Measurements from ENCODE around the gene WSB1.

Gene WSB1

GRCh38 chr17:27290916-27291598 lies 2.9 kb upstream of the WSB1 start:
- Mint-ChIP-seq H3K9me3 (no peaks in the 10 kb centered on the region), H3K27ac (peak overlapping the region; percentile 37 to 77 (median 72)), H3K4me1 (peaks cover 24% of the 10 kb centered on the region), H3K27me3 (ENCODE audit: low read depth) (no peaks in the 10 kb centered on the region), H3K36me3 (ENCODE audit: low read depth) (peaks cover 7% of the 10 kb centered on the region), H3K4me3 (peak overlapping the region; percentile 10 to 71 (median 19))
- TF ChIP-seq, protein P1, sequence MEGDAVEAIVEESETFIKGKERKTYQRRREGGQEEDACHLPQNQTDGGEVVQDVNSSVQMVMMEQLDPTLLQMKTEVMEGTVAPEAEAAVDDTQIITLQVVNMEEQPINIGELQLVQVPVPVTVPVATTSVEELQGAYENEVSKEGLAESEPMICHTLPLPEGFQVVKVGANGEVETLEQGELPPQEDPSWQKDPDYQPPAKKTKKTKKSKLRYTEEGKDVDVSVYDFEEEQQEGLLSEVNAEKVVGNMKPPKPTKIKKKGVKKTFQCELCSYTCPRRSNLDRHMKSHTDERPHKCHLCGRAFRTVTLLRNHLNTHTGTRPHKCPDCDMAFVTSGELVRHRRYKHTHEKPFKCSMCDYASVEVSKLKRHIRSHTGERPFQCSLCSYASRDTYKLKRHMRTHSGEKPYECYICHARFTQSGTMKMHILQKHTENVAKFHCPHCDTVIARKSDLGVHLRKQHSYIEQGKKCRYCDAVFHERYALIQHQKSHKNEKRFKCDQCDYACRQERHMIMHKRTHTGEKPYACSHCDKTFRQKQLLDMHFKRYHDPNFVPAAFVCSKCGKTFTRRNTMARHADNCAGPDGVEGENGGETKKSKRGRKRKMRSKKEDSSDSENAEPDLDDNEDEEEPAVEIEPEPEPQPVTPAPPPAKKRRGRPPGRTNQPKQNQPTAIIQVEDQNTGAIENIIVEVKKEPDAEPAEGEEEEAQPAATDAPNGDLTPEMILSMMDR (IDR thresholded peaks at IDR 0.05; ENCODE audit: unreplicated experiment in 3 of 3), result no peak

DNA sequence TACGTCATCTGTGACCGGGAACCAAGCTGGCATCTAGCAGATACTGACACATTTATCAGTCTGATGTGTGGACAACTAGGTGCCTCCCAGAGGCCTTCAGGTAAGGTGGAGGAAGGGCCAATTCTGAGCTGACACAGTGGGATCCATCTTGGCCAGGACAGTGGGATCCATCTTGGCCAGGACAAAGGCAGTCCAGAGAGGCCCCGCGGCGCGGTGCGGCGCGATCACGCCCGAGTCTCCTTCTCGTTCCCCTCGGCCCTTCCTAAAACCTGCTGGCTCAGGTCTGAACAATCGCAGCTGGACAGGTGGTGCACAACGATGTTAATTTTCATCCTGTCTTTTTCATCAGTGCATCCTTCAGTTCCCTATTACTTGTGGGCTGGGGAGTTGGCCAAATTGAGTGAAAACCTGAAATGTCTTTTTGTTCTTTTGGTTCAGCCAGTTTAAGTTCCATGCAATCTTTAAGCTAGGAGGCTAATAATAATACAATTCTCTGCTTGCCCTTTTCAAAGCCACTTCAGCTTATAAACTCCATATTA lies 486 bp upstream of the WSB1 start:
- TF ChIP-seq, protein P1 (IDR thresholded peaks at IDR 0.05; ENCODE audit: unreplicated experiment in 3 of 3), result no peak
- H3K9me3 Mint-ChIP-seq, result no peaks in the 10 kb centered on the region
- no peaks in the 10 kb centered on the region for H3K27me3 Mint-ChIP-seq (ENCODE audit: low read depth)
- peak overlapping the region; percentile 98 to 100 (median 99) for H3K27ac Mint-ChIP-seq
- peaks cover 16% of the 10 kb centered on the region for H3K36me3 Mint-ChIP-seq (ENCODE audit: low read depth)
- H3K4me1 Mint-ChIP-seq, result peaks cover 40% of the 10 kb centered on the region
- peak overlapping the region; percentile 98 to 100 (median 98) for H3K4me3 Mint-ChIP-seq

DNA sequence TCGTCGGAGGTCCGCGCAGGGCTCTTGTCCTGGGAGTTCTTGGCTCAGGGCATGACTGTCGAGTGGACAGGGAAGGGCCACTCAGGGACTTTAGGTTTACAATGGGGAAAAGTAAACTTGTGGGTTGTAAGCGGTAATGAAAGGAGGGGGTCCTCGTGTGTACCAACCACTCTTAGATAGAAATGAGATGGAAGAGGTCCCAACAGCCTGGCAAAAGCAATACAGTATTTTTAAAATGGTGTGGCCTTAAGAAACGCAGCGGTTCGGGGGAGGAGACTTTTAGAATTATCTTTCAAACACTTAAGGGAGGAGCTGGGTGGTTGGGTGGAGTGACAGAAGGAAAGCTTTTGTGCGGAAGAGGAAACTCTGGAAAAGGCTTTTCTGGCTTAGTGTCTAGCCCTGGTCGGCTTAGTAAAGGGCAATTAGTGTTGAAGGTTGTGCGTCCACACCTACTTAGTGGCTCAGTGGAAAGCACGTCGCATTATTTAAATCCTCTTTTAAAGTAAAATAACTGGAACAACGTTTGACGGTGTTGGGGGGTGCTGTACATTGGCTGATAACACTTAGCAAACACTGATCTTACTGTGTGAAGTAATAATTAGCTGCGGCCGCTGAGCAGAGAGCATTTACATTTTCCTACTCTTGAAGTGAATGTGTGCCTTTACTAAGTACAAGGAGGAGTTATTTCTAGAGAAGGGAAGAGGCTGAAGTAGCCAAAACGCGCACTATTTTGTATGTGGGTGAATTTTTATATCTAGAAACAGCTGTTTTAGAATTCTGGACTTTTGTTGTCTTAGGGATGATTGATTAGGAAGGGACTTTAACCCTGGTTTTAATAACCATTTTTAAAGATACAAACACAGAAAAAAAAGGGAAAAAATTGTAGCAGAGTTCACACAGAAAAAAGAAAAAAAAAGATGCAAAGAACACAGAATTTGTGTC lies 1.0 kb downstream of the WSB1 start:
- peak overlapping the region; percentile 98 to 100 (median 98) for H3K4me3 Mint-ChIP-seq
- peaks cover 52% of the 10 kb centered on the region for H3K4me1 Mint-ChIP-seq
- TF ChIP-seq, protein P1 (IDR thresholded peaks at IDR 0.05; ENCODE audit: unreplicated experiment in 3 of 3), result no peak
- peak overlapping the region; percentile 98 to 100 (median 99) for H3K27ac Mint-ChIP-seq
- peaks cover 16% of the 10 kb centered on the region for H3K36me3 Mint-ChIP-seq (ENCODE audit: low read depth)
- H3K9me3 Mint-ChIP-seq, result no peaks in the 10 kb centered on the region
- H3K27me3 Mint-ChIP-seq (ENCODE audit: low read depth), result no peaks in the 10 kb centered on the region

GRCh38 chr17:27295945-27296344 lies 2.0 kb downstream of the WSB1 start:
- TF ChIP-seq, protein P1 (IDR thresholded peaks at IDR 0.05; ENCODE audit: unreplicated experiment in 3 of 3), result no peak
- Mint-ChIP-seq H3K36me3 (ENCODE audit: low read depth) (peaks cover 16% of the 10 kb centered on the region), H3K9me3 (no peaks in the 10 kb centered on the region), H3K4me1 (peaks cover 50% of the 10 kb centered on the region), H3K27me3 (ENCODE audit: low read depth) (no peaks in the 10 kb centered on the region), H3K27ac (peak overlapping the region; percentile 98 to 100 (median 99)), H3K4me3 (peak overlapping the region; percentile 98 to 100 (median 98))

DNA sequence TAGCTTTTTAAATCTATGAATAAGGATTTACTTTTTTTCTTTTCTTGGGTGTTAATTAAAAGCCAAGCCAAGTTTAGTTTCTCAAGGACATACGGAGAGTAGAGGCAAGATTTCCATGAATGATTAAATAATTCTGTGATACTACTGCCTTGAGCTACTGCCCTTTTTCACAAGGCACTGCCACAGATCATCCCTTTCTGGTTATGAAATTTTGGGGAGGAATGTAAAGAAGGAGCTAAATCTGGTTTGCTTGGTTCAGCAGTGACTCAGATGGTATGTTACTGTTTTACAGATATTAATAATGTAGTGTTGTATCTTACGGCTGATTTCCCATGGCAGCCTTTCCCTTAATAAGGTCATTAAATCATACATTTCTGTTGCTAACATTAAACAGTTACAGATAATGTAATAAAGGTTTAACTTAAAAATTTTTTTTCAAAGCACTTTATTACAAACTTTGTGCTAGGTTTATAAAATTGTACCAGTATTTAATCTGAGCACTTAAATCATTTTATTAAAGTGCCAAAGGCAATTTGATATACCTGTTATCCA lies 2.6 kb downstream of the WSB1 start:
- H3K4me1 Mint-ChIP-seq, result peaks cover 53% of the 10 kb centered on the region
- H3K36me3 Mint-ChIP-seq (ENCODE audit: low read depth), result peaks cover 16% of the 10 kb centered on the region
- peak overlapping the region; percentile 98 to 100 (median 99) for H3K27ac Mint-ChIP-seq
- peak overlapping the region; percentile 98 to 100 (median 98) for H3K4me3 Mint-ChIP-seq
- no peaks in the 10 kb centered on the region for H3K9me3 Mint-ChIP-seq
- TF ChIP-seq, protein P1 (IDR thresholded peaks at IDR 0.05; ENCODE audit: unreplicated experiment in 3 of 3), result no peak
- no peaks in the 10 kb centered on the region for H3K27me3 Mint-ChIP-seq (ENCODE audit: low read depth)

Measured in nephron (organoid).